PC-9 (cell line): ENCODE results near the gene RBM33.

ENCODE experiments used
- CTCF ChIP-seq: fragments of 200-600 bp; sonication (generic); conservative IDR thresholded peaks from 2 replicates; pipeline ENCODE4 v1.6.1; 2017; ENCODE audit warnings: mixed run types, antibody characterized with exemption, mild to moderate bottlenecking, moderate library complexity
- EZH2 ChIP-seq: fragments of 200-600 bp; sonication (generic); IDR thresholded peaks from 2 replicates; pipeline ENCODE4 v1.8.0; 2017; ENCODE audit warnings: antibody characterized with exemption, low read depth

- TF ChIP-seq CTCF (no peak), EZH2 (no peak)
Observed at GRCh38 chr7:155711081-155711480, 66.6 kb downstream of the RBM33 start.
